ENCODE measurements around the gene PDGFRA. TPM values are rescaled to one million over a fixed set of nuclear protein-coding genes. Genes with fewer than 3 reads are reported as not detected.

PDGFRA gene
- total RNA-seq, 6 experiments from 2014 or later = 7.0 to 32.6 (median 13.6) TPM

- intact Hi-C loops (cut with DNase I) = loop anchor here (10.0 kb wide), 2 partner anchors 322 to 412 kb away; no protein-coding TSS in a partner anchor
- H3K27me3 ChIP-seq = peaks cover 0 to 23% of the 10 kb centered on the region in 2 donors
- DNase-seq = peak; percentile 27 to 56 (median 53)
- H3K9me3 ChIP-seq = no peaks in the 10 kb centered on the region
- no peaks in the 10 kb centered on the region for H3K36me3 ChIP-seq
- H3K27ac ChIP-seq = peak overlapping the region in 1 of 3 donors; percentile 22
- WGBS (ENCODE audit: insufficient coverage, low coverage, low lambda C conversion rate, missing lambda C conversion rate) = 10% methylated on average over 17 of the region's 47 CpGs
- H3K4me1 ChIP-seq = peaks cover 0 to 40% (median 13%) of the 10 kb centered on the region in 4 donors
- TF ChIP-seq CTCF (IDR thresholded peaks at IDR 0.05) (no peak), POLR2A (IDR thresholded peaks at IDR 0.05) (peak; percentile 47)
- peak overlapping the region; percentile 27 to 43 (median 30) for H3K4me3 ChIP-seq
- ATAC-seq = peak in 3 of 4 donors; percentile 6 to 24 (median 15)
These were observed 2.5 kb upstream of the PDGFRA start for GRCh38 chr4:54226404-54227255.

DNA sequence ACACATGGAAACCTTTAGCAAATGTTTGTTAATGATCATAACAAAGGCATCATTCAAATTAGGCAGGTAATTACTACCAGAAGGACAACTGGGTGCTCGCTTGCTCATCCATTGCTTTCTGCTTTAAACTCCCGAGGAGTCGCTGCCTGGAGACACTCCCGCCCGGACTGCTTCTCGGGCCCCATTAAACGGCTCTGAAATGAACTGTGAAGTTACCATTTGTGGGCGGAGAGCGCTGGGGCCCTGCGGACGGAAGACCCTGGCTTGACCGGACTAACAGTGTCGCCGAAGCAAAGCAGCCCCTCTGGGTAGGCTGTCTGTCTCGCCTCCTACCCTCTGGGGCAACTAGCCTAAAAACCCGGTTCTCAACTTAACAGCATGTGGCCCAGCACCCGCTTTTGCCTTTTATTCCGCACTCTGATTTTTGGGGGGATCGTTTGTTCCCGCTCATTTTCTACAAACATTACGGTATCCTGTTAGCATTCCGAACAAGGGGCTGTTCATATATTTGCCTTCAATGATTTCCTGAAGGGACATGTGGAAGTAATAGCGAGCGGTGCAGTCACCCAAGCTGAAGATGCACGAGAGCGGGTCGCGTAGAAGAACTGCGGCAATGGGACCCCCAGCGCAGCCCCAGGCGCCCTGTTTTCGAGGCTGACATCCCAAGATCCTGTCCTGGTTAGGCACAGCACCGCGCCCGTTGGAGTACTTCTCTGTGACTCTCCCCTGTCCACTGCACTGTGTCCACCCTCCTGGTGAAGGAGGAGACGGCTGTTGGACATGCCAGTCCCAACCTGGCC lies 1.6 kb upstream of the PDGFRA start:
- TF ChIP-seq CTCF (IDR thresholded peaks at IDR 0.05) = no peak
- no peak for TF ChIP-seq POLR2A (IDR thresholded peaks at IDR 0.05)
- Histone ChIP-seq H3K9me3 (no peaks in the 10 kb centered on the region), H3K4me3 (peak overlapping the region; percentile 6 to 43 (median 30)), H3K27ac (no peak overlapping the region), H3K36me3 (no peaks in the 10 kb centered on the region), H3K27me3 (peaks cover 0 to 32% of the 10 kb centered on the region in 2 donors), H3K4me1 (peaks cover 0 to 45% (median 16%) of the 10 kb centered on the region in 4 donors)
- ATAC-seq (peak; percentile 31 to 49 (median 43)), DNase-seq (peak in 2 of 3 donors; percentile 33 to 58)
- 2% methylated on average over 12 of the region's 36 CpGs for WGBS (ENCODE audit: insufficient coverage, low coverage, low lambda C conversion rate, missing lambda C conversion rate)
- intact Hi-C loops (cut with DNase I) = loop anchor here (10.0 kb wide), 2 partner anchors 323 to 413 kb away; no protein-coding TSS in a partner anchor

GRCh38 chr4:54228056-54228527 lies 1.0 kb upstream of the PDGFRA start:
- no peak for TF ChIP-seq POLR2A (IDR thresholded peaks at IDR 0.05)
- TF ChIP-seq CTCF (IDR thresholded peaks at IDR 0.05) = peak; percentile 62 to 80 (median 74)
- ATAC-seq (peak; percentile 68 to 74 (median 73)), DNase-seq (peak; percentile 74 to 78 (median 77))
- H3K9me3 ChIP-seq = no peaks in the 10 kb centered on the region
- H3K27ac ChIP-seq = no peak overlapping the region
- WGBS (ENCODE audit: insufficient coverage, low coverage, low lambda C conversion rate, missing lambda C conversion rate) = 0% methylated on average over 4 of the region's 29 CpGs
- intact Hi-C loops (cut with DNase I) = loop anchor here (10.0 kb wide), 2 partner anchors 323 to 413 kb away; no protein-coding TSS in a partner anchor
- H3K36me3 ChIP-seq = no peaks in the 10 kb centered on the region
- peaks cover 0 to 33% of the 10 kb centered on the region in 2 donors for H3K27me3 ChIP-seq
- H3K4me3 ChIP-seq = peak overlapping the region; percentile 3 to 43 (median 6)
- peaks cover 0 to 51% (median 16%) of the 10 kb centered on the region in 4 donors for H3K4me1 ChIP-seq

DNA sequence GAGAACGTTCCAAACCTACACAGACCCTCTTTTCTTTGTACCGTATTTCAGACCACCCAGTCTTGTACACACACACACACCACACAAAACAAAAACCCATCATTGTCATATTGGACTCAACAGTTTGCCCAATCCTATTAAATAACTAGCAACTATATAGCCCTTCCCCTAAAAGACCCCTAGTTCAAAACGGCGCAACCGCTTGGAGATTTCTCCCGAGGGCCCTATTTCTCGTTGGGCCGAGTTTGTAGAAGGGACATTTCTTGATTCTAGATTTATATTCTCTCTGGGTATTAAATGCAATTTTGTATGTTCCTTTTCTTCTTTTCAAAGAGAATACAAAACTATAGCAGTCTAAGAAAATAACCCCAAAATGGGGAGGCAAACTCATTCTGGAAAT lies 547 bp upstream of the PDGFRA start:
- Histone ChIP-seq H3K36me3 (no peaks in the 10 kb centered on the region), H3K9me3 (no peaks in the 10 kb centered on the region), H3K4me1 (peaks cover 0 to 53% (median 16%) of the 10 kb centered on the region in 4 donors), H3K4me3 (peak overlapping the region in 1 of 3 donors; percentile 43), H3K27ac (no peak overlapping the region), H3K27me3 (peaks cover 0 to 33% of the 10 kb centered on the region in 2 donors)
- TF ChIP-seq CTCF (IDR thresholded peaks at IDR 0.05) = no peak
- TF ChIP-seq POLR2A (IDR thresholded peaks at IDR 0.05) = no peak
- intact Hi-C loops (cut with DNase I) = loop anchor here (10.0 kb wide), 2 partner anchors 324 to 414 kb away; no protein-coding TSS in a partner anchor
- no peak for ATAC-seq
- WGBS (ENCODE audit: insufficient coverage, low coverage, low lambda C conversion rate, missing lambda C conversion rate) = 13% methylated on average over 8 of the region's 8 CpGs
- DNase-seq = no peak
